NT2/D1 (cell line): ENCODE data around the gene CNN3.
A peak's percentile ranks its signal among the peaks of the same experiment; 100 is the strongest.

Experiments
- DNase-seq: peaks from one replicate; pipeline ENCODE4 v3.0.0-alpha.2; 2011; ENCODE audit warnings: low read depth, low spot score
- H3K27me3 ChIP-seq: 2 replicates; pipeline ENCODE4 v1.6.0; 2011; ENCODE audit warnings: mild to moderate bottlenecking; ENCODE audit not compliant: insufficient read length, insufficient read depth
- H3K36me3 ChIP-seq: 2 replicates; pipeline ENCODE4 v1.6.1; 2011; ENCODE audit warnings: mild to moderate bottlenecking, low read length, mixed read lengths; ENCODE audit not compliant: insufficient read depth, insufficient read length
- H3K4me1 ChIP-seq: 2 replicates; pipeline ENCODE4 v1.5.1; 2011; ENCODE audit not compliant: insufficient read depth, insufficient read length
- H3K4me3 ChIP-seq: 2 replicates; pipeline ENCODE4 v1.5.1; 2011; ENCODE audit warnings: low read depth; ENCODE audit not compliant: insufficient read length
- H3K9ac ChIP-seq: 2 replicates; pipeline ENCODE4 v1.6.0; 2011; ENCODE audit warnings: low read depth; ENCODE audit not compliant: insufficient read length
- H3K9me3 ChIP-seq: 2 replicates; pipeline ENCODE4 v1.5.1; 2011; ENCODE audit warnings: mild to moderate bottlenecking, low read length; ENCODE audit not compliant: insufficient read depth
- SUZ12 ChIP-seq: IDR thresholded peaks from 2 replicates; pipeline ENCODE4 v1.6.1; 2011; ENCODE audit not compliant: insufficient read length, insufficient read depth; ENCODE audit errors: extremely low read depth
- YY1 ChIP-seq: IDR thresholded peaks from 2 replicates; pipeline ENCODE4 v1.6.1; 2011; ENCODE audit not compliant: insufficient read length, insufficient read depth
- ZNF274 ChIP-seq: IDR thresholded peaks from 2 replicates; pipeline ENCODE4 v1.6.1; 2011; ENCODE audit warnings: mild to moderate bottlenecking, low read depth, low read length

The CNN3 gene

GRCh38 chr1:94858276-94858675 is 68.6 kb downstream of the CNN3 start:
- peaks cover 7% of the 10 kb centered on the region for H3K27me3 ChIP-seq
- peaks cover 10% of the 10 kb centered on the region for H3K4me1 ChIP-seq
- no peak for DNase-seq
- no peaks in the 10 kb centered on the region for H3K9me3 ChIP-seq
- TF ChIP-seq SUZ12: no peak
- TF ChIP-seq ZNF274: no peak
- TF ChIP-seq YY1: no peak
- no peaks in the 10 kb centered on the region for H3K36me3 ChIP-seq
- H3K9ac ChIP-seq: no peak overlapping the region
- H3K4me3 ChIP-seq: no peak overlapping the region

GRCh38 chr1:94856868-94857267 is 70.0 kb downstream of the CNN3 start:
- no peak for DNase-seq
- no peak for TF ChIP-seq SUZ12
- TF ChIP-seq YY1: no peak
- Histone ChIP-seq H3K4me3 (no peak overlapping the region), H3K9me3 (no peaks in the 10 kb centered on the region), H3K9ac (no peak overlapping the region), H3K4me1 (peaks cover 4% of the 10 kb centered on the region), H3K27me3 (peaks cover 7% of the 10 kb centered on the region), H3K36me3 (no peaks in the 10 kb centered on the region)

- TF ChIP-seq SUZ12 (no peak), YY1 (no peak), ZNF274 (no peak)
- DNase-seq: no peak
- peaks cover 7% of the 10 kb centered on the region for H3K27me3 ChIP-seq
- H3K4me1 ChIP-seq: peaks cover 4% of the 10 kb centered on the region
- no peak overlapping the region for H3K9ac ChIP-seq
- no peak overlapping the region for H3K4me3 ChIP-seq
- H3K9me3 ChIP-seq: no peaks in the 10 kb centered on the region
- H3K36me3 ChIP-seq: no peaks in the 10 kb centered on the region
Observed at GRCh38 chr1:94856004-94856403, 70.9 kb downstream of the CNN3 start.

GRCh38 chr1:94855307-94855700 is 71.6 kb downstream of the CNN3 start:
- H3K4me1 ChIP-seq: peaks cover 4% of the 10 kb centered on the region
- no peaks in the 10 kb centered on the region for H3K9me3 ChIP-seq
- H3K36me3 ChIP-seq: no peaks in the 10 kb centered on the region
- no peak for DNase-seq
- TF ChIP-seq YY1: no peak
- TF ChIP-seq ZNF274: no peak
- TF ChIP-seq SUZ12: no peak
- no peak overlapping the region for H3K4me3 ChIP-seq
- H3K9ac ChIP-seq: no peak overlapping the region
- H3K27me3 ChIP-seq: peaks cover 7% of the 10 kb centered on the region

- peak; percentile 93 for DNase-seq
- no peaks in the 10 kb centered on the region for H3K36me3 ChIP-seq
- H3K27me3 ChIP-seq: peaks cover 7% of the 10 kb centered on the region
- TF ChIP-seq ZNF274 (no peak), SUZ12 (no peak), YY1 (no peak)
- H3K4me1 ChIP-seq: peaks cover 4% of the 10 kb centered on the region
- peak overlapping the region; percentile 37 for H3K9ac ChIP-seq
- H3K4me3 ChIP-seq: no peak overlapping the region
- no peaks in the 10 kb centered on the region for H3K9me3 ChIP-seq
Observed at GRCh38 chr1:94854458-94855306, 72.2 kb downstream of the CNN3 start.

GRCh38 chr1:94852788-94853187 is 74.1 kb downstream of the CNN3 start:
- no peak for DNase-seq
- no peak overlapping the region for H3K9ac ChIP-seq
- H3K4me3 ChIP-seq: no peak overlapping the region
- H3K36me3 ChIP-seq: no peaks in the 10 kb centered on the region
- TF ChIP-seq ZNF274 (no peak), YY1 (no peak), SUZ12 (no peak)
- H3K4me1 ChIP-seq: peaks cover 4% of the 10 kb centered on the region
- H3K9me3 ChIP-seq: no peaks in the 10 kb centered on the region
- peaks cover 7% of the 10 kb centered on the region for H3K27me3 ChIP-seq

- Histone ChIP-seq H3K4me1 (peaks cover 4% of the 10 kb centered on the region), H3K4me3 (no peak overlapping the region)
- TF ChIP-seq YY1: no peak
- TF ChIP-seq SUZ12: no peak
- no peak for TF ChIP-seq ZNF274
Observed at GRCh38 chr1:94851571-94851970, 75.3 kb downstream of the CNN3 start.

More at GRCh38 chr1:94851571-94851970, 75.3 kb downstream of the CNN3 start:
- peaks cover 7% of the 10 kb centered on the region for H3K27me3 ChIP-seq
- H3K9ac ChIP-seq: no peak overlapping the region
- H3K36me3 ChIP-seq: no peaks in the 10 kb centered on the region
- H3K9me3 ChIP-seq: no peaks in the 10 kb centered on the region
- no peak for DNase-seq
